OCI-LY3 (cell line): ENCODE data around the gene NCK2.

Source experiments
- H2AFZ ChIP-seq: fragments of 200-600, 300-600 bp; shearing (Covaris generic); 2 replicates; pipeline ENCODE4 v1.6.0; 2014; ENCODE audit warnings: antibody characterized with exemption, low read depth, low read length
- H3K27ac ChIP-seq: fragments of 200-600, 300-600 bp; sonication (generic); 2 replicates; pipeline ENCODE4 v1.5.1; 2014; ENCODE audit warnings: mild to moderate bottlenecking, low read length, moderate library complexity, mixed read lengths
- H3K27me3 ChIP-seq: fragments of 200-600, 300-600 bp; sonication (generic); 2 replicates; pipeline ENCODE4 v1.6.1; 2014; ENCODE audit warnings: low read depth, low read length, mixed read lengths
- H3K36me3 ChIP-seq: fragments of 200-600, 300-600 bp; sonication (generic); replicated peaks from 2 replicates; pipeline ENCODE3; 2014; ENCODE audit warnings: low read depth, low read length, mixed read lengths
- H3K4me1 ChIP-seq: fragments of 300-600, 200-600 bp; sonication (generic); 2 replicates; pipeline ENCODE4 v1.6.1; 2014; ENCODE audit warnings: low read length, mixed read lengths
- H3K4me2 ChIP-seq: fragments of 200-600, 300-600 bp; sonication (generic); 2 replicates; pipeline ENCODE4 v1.6.1; 2014; ENCODE audit warnings: low read length, mixed read lengths
- H3K4me3 ChIP-seq: fragments of 300-600, 200-600 bp; sonication (generic); 2 replicates; pipeline ENCODE4 v1.5.1; 2014; ENCODE audit warnings: antibody characterized with exemption, mild to moderate bottlenecking, low read length, moderate library complexity
- H3K79me2 ChIP-seq: fragments of 300-600, 200-600 bp; shearing (Covaris generic); 2 replicates; pipeline ENCODE4 v1.6.1; 2014; ENCODE audit warnings: mild to moderate bottlenecking, low read length, mixed read lengths
- H3K9ac ChIP-seq: fragments of 300-600, 200-600 bp; shearing (Covaris generic); 2 replicates; pipeline ENCODE4 v1.6.0; 2014; ENCODE audit warnings: mild to moderate bottlenecking, low read length, moderate library complexity
- H3K9me3 ChIP-seq: fragments of 200-600, 300-600 bp; shearing (Covaris generic); 2 replicates; pipeline ENCODE4 v1.6.1; 2014; ENCODE audit warnings: low read length, mixed read lengths; ENCODE audit not compliant: insufficient read depth
- H4K20me1 ChIP-seq: fragments of 200-600, 300-600 bp; sonication (generic); 2 replicates; pipeline ENCODE4 v1.6.1; 2016; ENCODE audit warnings: low read length, mixed read lengths; ENCODE audit not compliant: insufficient read depth
- CTCF ChIP-seq: fragments of 200-600, 300-600 bp; sonication (generic); IDR thresholded peaks from 2 replicates; pipeline ENCODE4 v1.5.1; 2014; ENCODE audit warnings: antibody characterized with exemption, low read length, low read depth
- EZH2phosphoT487 ChIP-seq: fragments of 200-600 bp; shearing (Covaris generic); IDR thresholded peaks from 2 replicates; pipeline ENCODE4 v1.6.1; 2018; ENCODE audit warnings: antibody characterized with exemption, mixed run types, low read depth

NCK2 gene

GRCh38 chr2:105708697-105709096 lies 36.0 kb upstream of the NCK2 start:
- Histone ChIP-seq H2AFZ (no peak overlapping the region), H3K4me2 (no peak overlapping the region), H3K27me3 (peaks cover 29% of the 10 kb centered on the region), H3K79me2 (no peaks in the 10 kb centered on the region), H3K4me3 (no peak overlapping the region), H3K4me1 (peaks cover 4% of the 10 kb centered on the region; the same call in 1 of the 2 replicates), H3K27ac (no peak overlapping the region), H3K9me3 (no peaks in the 10 kb centered on the region), H3K9ac (no peak overlapping the region), H4K20me1 (no peaks in the 10 kb centered on the region), H3K36me3 (no peaks in the 10 kb centered on the region)
- no peak for TF ChIP-seq EZH2phosphoT487
- no peak for TF ChIP-seq CTCF

GRCh38 chr2:105711394-105711793 lies 33.3 kb upstream of the NCK2 start:
- H3K9me3 ChIP-seq, result no peaks in the 10 kb centered on the region
- TF ChIP-seq CTCF (no peak), EZH2phosphoT487 (no peak)
- no peak overlapping the region for H3K27ac ChIP-seq
- H3K36me3 ChIP-seq, result no peaks in the 10 kb centered on the region
- peaks cover 25% of the 10 kb centered on the region for H3K27me3 ChIP-seq
- H3K9ac ChIP-seq, result no peak overlapping the region
- H4K20me1 ChIP-seq, result no peaks in the 10 kb centered on the region
- no peak overlapping the region for H3K4me3 ChIP-seq
- no peak overlapping the region for H3K4me2 ChIP-seq
- no peak overlapping the region for H2AFZ ChIP-seq
- H3K79me2 ChIP-seq, result no peaks in the 10 kb centered on the region
- peaks cover 4% of the 10 kb centered on the region; the same call in 1 of the 2 replicates for H3K4me1 ChIP-seq

- peaks cover 24% of the 10 kb centered on the region for H3K27me3 ChIP-seq
- peaks cover 4% of the 10 kb centered on the region; the same call in 1 of the 2 replicates for H3K4me1 ChIP-seq
- no peaks in the 10 kb centered on the region for H3K9me3 ChIP-seq
- H3K4me3 ChIP-seq, result no peak overlapping the region
- H4K20me1 ChIP-seq, result no peaks in the 10 kb centered on the region
- H3K79me2 ChIP-seq, result no peaks in the 10 kb centered on the region
- H3K9ac ChIP-seq, result no peak overlapping the region
- TF ChIP-seq CTCF (no peak), EZH2phosphoT487 (no peak)
- H3K36me3 ChIP-seq, result no peaks in the 10 kb centered on the region
- no peak overlapping the region for H3K4me2 ChIP-seq
- no peak overlapping the region for H2AFZ ChIP-seq
- H3K27ac ChIP-seq, result no peak overlapping the region
Measured at GRCh38 chr2:105712166-105712915, 32.4 kb upstream of the NCK2 start.

- no peak overlapping the region for H3K27ac ChIP-seq
- H3K9me3 ChIP-seq, result no peaks in the 10 kb centered on the region
- H2AFZ ChIP-seq, result no peak overlapping the region
- H3K4me2 ChIP-seq, result no peak overlapping the region
- H3K4me3 ChIP-seq, result no peak overlapping the region
- peaks cover 24% of the 10 kb centered on the region for H3K27me3 ChIP-seq
- H3K4me1 ChIP-seq, result peaks cover 4% of the 10 kb centered on the region
- H3K9ac ChIP-seq, result no peak overlapping the region
- no peaks in the 10 kb centered on the region for H3K36me3 ChIP-seq
- TF ChIP-seq CTCF (no peak), EZH2phosphoT487 (no peak)
- no peaks in the 10 kb centered on the region for H3K79me2 ChIP-seq
- H4K20me1 ChIP-seq, result no peaks in the 10 kb centered on the region
Measured at GRCh38 chr2:105712981-105713596, 31.6 kb upstream of the NCK2 start.
